Ishikawa (cell line): Measurements from ENCODE around the gene DPH7.

Experiments
- CEBPB ChIP-seq: IDR thresholded peaks from 2 replicates; pipeline ENCODE4 v1.6.1; 2012
- CREB1 ChIP-seq: IDR thresholded peaks from 2 replicates; pipeline ENCODE4 v1.6.1; 2012; ENCODE audit warnings: low read depth
- EGR1 ChIP-seq: IDR thresholded peaks from 2 replicates; pipeline ENCODE4 v1.6.1; 2012
- EP300 ChIP-seq: IDR thresholded peaks from 2 replicates; pipeline ENCODE4 v1.6.1; 2012; ENCODE audit warnings: borderline replicate concordance
- FOXM1 ChIP-seq: IDR thresholded peaks from 2 replicates; pipeline ENCODE4 v1.6.1; 2012; ENCODE audit warnings: low read depth, borderline replicate concordance
- MAX ChIP-seq: IDR thresholded peaks from 2 replicates; pipeline ENCODE4 v1.6.1; 2012
- NFIC ChIP-seq: IDR thresholded peaks from 2 replicates; pipeline ENCODE4 v1.6.1; 2012
- RAD21 ChIP-seq: IDR thresholded peaks from 2 replicates; pipeline ENCODE4 v1.6.1; 2012; ENCODE audit warnings: low read depth
- TAF1 ChIP-seq: IDR thresholded peaks from 2 replicates; pipeline ENCODE4 v1.6.1; 2012; ENCODE audit warnings: low read depth, mild to moderate bottlenecking
- TCF12 ChIP-seq: IDR thresholded peaks from 2 replicates; pipeline ENCODE4 v1.6.1; 2012; ENCODE audit warnings: low read depth
- TEAD4 ChIP-seq: IDR thresholded peaks from 2 replicates; pipeline ENCODE4 v1.6.1; 2012
- YY1 ChIP-seq: IDR thresholded peaks from 2 replicates; pipeline ENCODE4 v1.6.1; 2012; ENCODE audit warnings: low read depth
- ZBTB7A ChIP-seq: IDR thresholded peaks from 2 replicates; pipeline ENCODE4 v1.6.1; 2012; ENCODE audit warnings: low read depth
- TF ChIP-seq, protein P1 (sequence below): IDR thresholded peaks from 2 replicates; pipeline ENCODE4 v1.6.1; 2012
- TF ChIP-seq, protein P2 (sequence below): IDR thresholded peaks from 2 replicates; pipeline ENCODE4 v1.6.1; 2012; ENCODE audit warnings: low read depth, mild to moderate bottlenecking

DPH7 gene

DNA sequence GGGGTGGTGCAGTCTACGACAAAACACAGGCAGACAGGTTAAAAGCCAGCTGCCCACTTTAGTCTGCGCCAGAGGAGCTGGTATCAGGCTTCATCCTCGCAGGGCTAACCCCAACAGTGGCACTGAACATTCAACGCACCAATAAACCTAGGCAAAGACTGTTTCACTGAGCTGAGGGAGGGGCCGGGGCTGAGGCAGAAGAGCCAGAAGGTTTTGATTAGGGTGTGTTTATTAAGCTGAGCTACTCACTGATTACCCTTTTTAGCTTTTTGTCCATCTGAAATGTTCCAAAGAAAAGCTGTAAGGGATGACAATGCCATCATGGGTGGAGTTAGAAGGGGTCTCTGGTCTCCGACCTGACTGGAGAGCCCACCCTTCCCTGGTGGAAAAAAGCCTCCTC, 10.2 kb upstream of the DPH7 start:
- TF ChIP-seq TAF1 (no peak), TEAD4 (no peak), RAD21 (no peak), EGR1 (no peak), ZBTB7A (no peak), EP300 (no peak), NFIC (no peak), CREB1 (no peak), YY1 (no peak), FOXM1 (no peak), MAX (no peak), CEBPB (no peak), TCF12 (no peak)
- TF ChIP-seq, protein P1, sequence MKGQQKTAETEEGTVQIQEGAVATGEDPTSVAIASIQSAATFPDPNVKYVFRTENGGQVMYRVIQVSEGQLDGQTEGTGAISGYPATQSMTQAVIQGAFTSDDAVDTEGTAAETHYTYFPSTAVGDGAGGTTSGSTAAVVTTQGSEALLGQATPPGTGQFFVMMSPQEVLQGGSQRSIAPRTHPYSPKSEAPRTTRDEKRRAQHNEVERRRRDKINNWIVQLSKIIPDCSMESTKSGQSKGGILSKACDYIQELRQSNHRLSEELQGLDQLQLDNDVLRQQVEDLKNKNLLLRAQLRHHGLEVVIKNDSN, result no peak
- TF ChIP-seq, protein P2, sequence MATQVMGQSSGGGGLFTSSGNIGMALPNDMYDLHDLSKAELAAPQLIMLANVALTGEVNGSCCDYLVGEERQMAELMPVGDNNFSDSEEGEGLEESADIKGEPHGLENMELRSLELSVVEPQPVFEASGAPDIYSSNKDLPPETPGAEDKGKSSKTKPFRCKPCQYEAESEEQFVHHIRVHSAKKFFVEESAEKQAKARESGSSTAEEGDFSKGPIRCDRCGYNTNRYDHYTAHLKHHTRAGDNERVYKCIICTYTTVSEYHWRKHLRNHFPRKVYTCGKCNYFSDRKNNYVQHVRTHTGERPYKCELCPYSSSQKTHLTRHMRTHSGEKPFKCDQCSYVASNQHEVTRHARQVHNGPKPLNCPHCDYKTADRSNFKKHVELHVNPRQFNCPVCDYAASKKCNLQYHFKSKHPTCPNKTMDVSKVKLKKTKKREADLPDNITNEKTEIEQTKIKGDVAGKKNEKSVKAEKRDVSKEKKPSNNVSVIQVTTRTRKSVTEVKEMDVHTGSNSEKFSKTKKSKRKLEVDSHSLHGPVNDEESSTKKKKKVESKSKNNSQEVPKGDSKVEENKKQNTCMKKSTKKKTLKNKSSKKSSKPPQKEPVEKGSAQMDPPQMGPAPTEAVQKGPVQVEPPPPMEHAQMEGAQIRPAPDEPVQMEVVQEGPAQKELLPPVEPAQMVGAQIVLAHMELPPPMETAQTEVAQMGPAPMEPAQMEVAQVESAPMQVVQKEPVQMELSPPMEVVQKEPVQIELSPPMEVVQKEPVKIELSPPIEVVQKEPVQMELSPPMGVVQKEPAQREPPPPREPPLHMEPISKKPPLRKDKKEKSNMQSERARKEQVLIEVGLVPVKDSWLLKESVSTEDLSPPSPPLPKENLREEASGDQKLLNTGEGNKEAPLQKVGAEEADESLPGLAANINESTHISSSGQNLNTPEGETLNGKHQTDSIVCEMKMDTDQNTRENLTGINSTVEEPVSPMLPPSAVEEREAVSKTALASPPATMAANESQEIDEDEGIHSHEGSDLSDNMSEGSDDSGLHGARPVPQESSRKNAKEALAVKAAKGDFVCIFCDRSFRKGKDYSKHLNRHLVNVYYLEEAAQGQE, result no peak

DNA sequence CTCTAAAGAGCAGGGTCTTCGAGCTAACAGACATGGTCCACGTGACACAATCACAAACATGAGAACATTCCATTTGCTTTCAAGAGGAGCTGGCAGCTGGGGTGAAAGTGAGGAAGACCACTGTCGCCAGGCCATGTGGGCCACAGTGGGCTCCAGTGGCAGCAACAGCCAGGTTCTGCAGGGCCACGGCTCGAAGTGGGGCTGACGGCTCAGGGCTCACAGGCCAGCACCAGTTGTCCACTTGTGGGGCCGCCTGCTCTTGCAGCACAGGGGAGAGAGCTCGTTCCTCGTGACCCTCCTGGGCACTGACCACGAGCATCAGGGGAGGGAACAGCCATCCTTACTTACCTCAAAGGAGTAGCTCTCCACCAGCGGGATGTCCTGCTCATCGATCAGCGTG, 9.6 kb upstream of the DPH7 start:
- TF ChIP-seq EP300 (no peak), RAD21 (no peak), TAF1 (no peak), FOXM1 (no peak), CREB1 (no peak), MAX (no peak), TEAD4 (no peak), NFIC (no peak), EGR1 (no peak), ZBTB7A (no peak), YY1 (no peak), TCF12 (no peak), CEBPB (no peak)
- TF ChIP-seq, protein P2, result no peak
- TF ChIP-seq, protein P1, result no peak

DNA sequence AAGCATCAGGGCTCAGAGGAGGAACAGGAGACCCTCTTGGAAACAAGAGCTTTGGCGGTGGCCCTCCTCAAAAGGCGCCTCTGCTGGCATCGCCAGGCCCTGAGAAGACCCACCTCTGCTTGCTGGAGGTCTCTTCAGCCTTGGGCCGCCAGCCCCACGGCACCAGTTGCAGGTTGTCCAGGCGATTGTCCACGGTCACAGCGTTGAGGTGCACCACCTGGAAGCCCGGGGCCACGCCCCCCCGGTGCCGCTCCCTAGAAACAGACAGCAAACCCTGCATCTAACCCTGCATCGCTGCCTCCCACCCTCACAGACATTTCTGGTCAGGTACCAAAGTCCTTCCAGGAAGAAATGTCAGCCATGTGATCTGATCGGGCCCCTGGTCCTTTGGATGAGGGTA, 8.1 kb upstream of the DPH7 start:
- no peak for TF ChIP-seq ZBTB7A

DNA sequence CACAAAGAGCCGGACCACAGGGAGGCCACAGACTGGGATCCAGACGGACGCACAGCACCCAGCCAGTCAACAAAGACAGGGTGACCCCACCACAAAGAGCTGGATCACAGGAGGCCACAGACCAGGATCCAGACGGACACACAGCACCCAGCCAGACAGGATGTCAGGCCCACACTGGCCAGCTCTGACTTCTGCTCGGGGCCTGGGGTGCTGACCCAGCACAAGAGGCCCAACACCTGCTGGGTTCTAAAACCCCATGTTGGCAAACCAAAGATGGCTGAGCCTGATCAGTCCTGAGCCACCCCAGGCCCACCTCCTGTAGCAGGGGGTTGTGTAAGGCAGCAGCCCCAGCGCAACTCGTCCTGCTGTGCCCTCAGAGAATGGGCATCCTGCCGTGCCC, 5.2 kb upstream of the DPH7 start:
- TF ChIP-seq RAD21 (no peak), ZBTB7A (no peak), TEAD4 (no peak), TCF12 (no peak), TAF1 (no peak), EGR1 (no peak)
- TF ChIP-seq, protein P2, result no peak

- TF ChIP-seq TEAD4 (no peak), NFIC (no peak), TCF12 (no peak), EGR1 (no peak), RAD21 (no peak), CEBPB (no peak), FOXM1 (no peak), EP300 (no peak), TAF1 (no peak), YY1 (no peak), MAX (no peak), ZBTB7A (no peak), CREB1 (no peak)
- TF ChIP-seq, protein P2, result no peak
- TF ChIP-seq, protein P1, result no peak
These were observed 4.6 kb upstream of the DPH7 start for GRCh38 chr9:137583347-137583746.
